Liver (tissue), 9 donors: ENCODE data around the gene MAPKAPK2. TPM values are rescaled to one million over a fixed set of nuclear protein-coding genes. Genes with fewer than 3 reads are reported as not detected.
A peak's percentile ranks its signal among the peaks of the same experiment; 100 is the strongest.

Source experiments
- DNase-seq: peaks from one replicate; pipeline ENCODE4 v3.0.0-alpha.2; 2017; ENCODE audit warnings: low spot score
- H3K27ac ChIP-seq, 2 donors: one replicate each; pipeline ENCODE4 v1.7.0; 2013; ENCODE audit warnings: inconsistent platforms in 2 of 2, low read length in 2 of 2, control low read depth in 1 of 2, low read depth in 1 of 2, mild to moderate bottlenecking in 1 of 2
- H3K27me3 ChIP-seq, 4 donors: one replicate each; pipeline versions ENCODE4 v1.6.1 to v1.7.0; 2013; ENCODE audit warnings: low read length in 3 of 4, inconsistent platforms in 1 of 4, mild to moderate bottlenecking in 1 of 4, moderate library complexity in 1 of 4; ENCODE audit not compliant: control insufficient read depth in 4 of 4, insufficient read depth in 4 of 4
- H3K36me3 ChIP-seq, 4 donors: one replicate each; pipeline versions ENCODE4 v1.6.1 to v1.7.0; 2013; ENCODE audit warnings: low read length in 3 of 4, mild to moderate bottlenecking in 3 of 4, low read depth in 1 of 4, moderate library complexity in 1 of 4; ENCODE audit not compliant: control insufficient read depth in 4 of 4, insufficient read depth in 3 of 4
- H3K4me1 ChIP-seq, 4 donors: one replicate each; pipeline versions ENCODE4 v1.6.1 to v1.7.0; 2013; ENCODE audit warnings: low read length in 3 of 4, mild to moderate bottlenecking in 3 of 4, moderate library complexity in 1 of 4; ENCODE audit not compliant: control insufficient read depth in 4 of 4, insufficient read depth in 4 of 4
- H3K4me3 ChIP-seq, 3 donors: one replicate each; pipeline versions ENCODE4 v1.6.1 to v1.7.0; 2013; ENCODE audit warnings: low read length in 3 of 3, control low read depth in 1 of 3, low read depth in 1 of 3, mild to moderate bottlenecking in 1 of 3
- H3K9ac ChIP-seq, 2 donors: one replicate each; pipeline ENCODE4 v1.7.0; 2013; ENCODE audit warnings: low read length in 2 of 2, mild to moderate bottlenecking in 2 of 2, moderate library complexity in 2 of 2, control low read depth in 1 of 2, low read depth in 1 of 2
- H3K9me3 ChIP-seq, 4 donors: one replicate each; pipeline versions ENCODE4 v1.6.1 to v1.7.0; 2013; ENCODE audit warnings: low read length in 3 of 4; ENCODE audit not compliant: control insufficient read depth in 4 of 4
- GABPA ChIP-seq, 2 donors: IDR thresholded peaks in 1 of 2; conservative IDR thresholded peaks in 1 of 2; 2 replicates each; pipeline ENCODE4 v1.6.1; 2016; ENCODE audit warnings: antibody characterized with exemption in 2 of 2, mild to moderate bottlenecking in 1 of 2, moderate library complexity in 1 of 2
- HNF4A ChIP-seq, 2 donors: conservative IDR thresholded peaks; 2 replicates each; pipeline ENCODE4 v1.6.1; 2016; ENCODE audit warnings: antibody characterized with exemption in 2 of 2, mild to moderate bottlenecking in 2 of 2
- HNF4G ChIP-seq: IDR thresholded peaks from 2 replicates; pipeline ENCODE4 v1.6.1; 2016; ENCODE audit warnings: antibody characterized with exemption
- JUND ChIP-seq, 2 donors: IDR thresholded peaks; 2 replicates each; pipeline ENCODE4 v1.6.1; 2016; ENCODE audit warnings: antibody characterized with exemption in 2 of 2
- NR2F2 ChIP-seq: IDR thresholded peaks from 2 replicates; pipeline ENCODE4 v1.6.1; 2016; ENCODE audit warnings: antibody characterized with exemption
- RAD21 ChIP-seq, 2 donors: IDR thresholded peaks; 2 replicates each; pipeline ENCODE4 v1.6.1; 2016; ENCODE audit warnings: antibody characterized with exemption in 2 of 2, mild to moderate bottlenecking in 2 of 2
- RXRA ChIP-seq, 2 donors: IDR thresholded peaks; 2 replicates each; pipeline ENCODE4 v1.6.1; 2017 to 2018; ENCODE audit warnings: antibody characterized with exemption in 2 of 2, mild to moderate bottlenecking in 1 of 2
- SP1 ChIP-seq: IDR thresholded peaks from 2 replicates; pipeline ENCODE4 v1.6.1; 2018; ENCODE audit warnings: antibody characterized with exemption, mild to moderate bottlenecking
- TAF1 ChIP-seq: conservative IDR thresholded peaks from 2 replicates; pipeline ENCODE4 v1.6.1; 2016; ENCODE audit warnings: antibody characterized with exemption, mild to moderate bottlenecking
- YY1 ChIP-seq: IDR thresholded peaks from 2 replicates; pipeline ENCODE4 v1.6.1; 2016; ENCODE audit warnings: antibody characterized with exemption, mild to moderate bottlenecking
- WGBS: extraction: QIAGEN DNeasy Blood & Tissue Kit; methylation state at CpG from one replicate; pipeline ENCODE4 v1.1.7; 2013; 5-methylcytosine and 5-hydroxymethylcytosine counted together
- polyA plus RNA-seq, 2 donors: library from polyadenylated mRNA; stranded (reverse) in 1 of 2; unstranded in 1 of 2; fragments of 200-250 nt in 1 of 2; fragments of >200 nt in 1 of 2; fragmentation: Nextera tagmentation in 1 of 2; extraction: Ambion mirVana in 1 of 2; gene quantifications; one replicate each; pipeline versions ENCODE4 v1.2.1 to v1.2.3, GENCODE V29; 2013 to 2015
- total RNA-seq, 2 donors: library from RNA; depleted of rRNA; stranded (reverse); fragments of >200 nt; gene quantifications; one replicate each; pipeline ENCODE4 v1.2.3, GENCODE V29; 2014
- TF ChIP-seq, protein P1 (sequence below): IDR thresholded peaks from 2 replicates; pipeline ENCODE4 v1.6.1; 2016; ENCODE audit warnings: antibody characterized with exemption
- TF ChIP-seq, protein P2 (sequence below): IDR thresholded peaks from 2 replicates; pipeline ENCODE4 v1.6.1; 2016; ENCODE audit warnings: antibody characterized with exemption, mild to moderate bottlenecking
- TF ChIP-seq, protein P3 (sequence below): fragments of 150-350 bp; IDR thresholded peaks from 2 replicates; pipeline ENCODE4 v1.5.1; 2017; ENCODE audit warnings: improper control_type of control experiment, low read depth, low read length; ENCODE audit not compliant: missing input control
- TF ChIP-seq, protein P4 (sequence below): IDR thresholded peaks from 2 replicates; pipeline ENCODE4 v1.6.1; 2016; ENCODE audit warnings: antibody characterized with exemption
- donor health status: healthy.
- donor health status: healthy.
- donor health status: healthy.
- donor health status: healthy.
- donor health status: healthy.

MAPKAPK2 gene
- total and polyA plus RNA-seq, 4 donors = 7.5 to 24.5 (median 14.7) TPM

DNA sequence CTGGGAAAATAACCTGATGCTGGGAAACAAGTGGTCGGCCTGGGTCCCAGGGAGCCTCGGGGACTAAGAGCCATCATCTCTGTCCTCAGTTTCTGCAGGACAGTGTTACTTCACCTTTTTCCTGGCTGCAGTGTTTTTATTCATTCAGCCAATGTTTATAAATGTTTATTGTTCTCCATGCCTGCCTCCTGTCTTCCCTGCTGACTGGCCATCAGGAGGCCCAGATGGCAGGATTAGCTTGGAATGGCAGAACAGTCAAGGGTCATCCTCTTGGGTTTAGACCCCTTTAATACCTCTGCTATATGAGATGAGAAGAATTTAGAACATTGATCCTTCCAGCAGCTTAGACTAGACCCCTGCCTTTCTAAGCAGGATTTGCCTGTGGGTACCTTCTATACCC is 13.3 kb downstream of the MAPKAPK2 start:
- no peak overlapping the region for H3K27ac ChIP-seq
- WGBS = 96% methylated on average over 2 of the region's 2 CpGs

DNA sequence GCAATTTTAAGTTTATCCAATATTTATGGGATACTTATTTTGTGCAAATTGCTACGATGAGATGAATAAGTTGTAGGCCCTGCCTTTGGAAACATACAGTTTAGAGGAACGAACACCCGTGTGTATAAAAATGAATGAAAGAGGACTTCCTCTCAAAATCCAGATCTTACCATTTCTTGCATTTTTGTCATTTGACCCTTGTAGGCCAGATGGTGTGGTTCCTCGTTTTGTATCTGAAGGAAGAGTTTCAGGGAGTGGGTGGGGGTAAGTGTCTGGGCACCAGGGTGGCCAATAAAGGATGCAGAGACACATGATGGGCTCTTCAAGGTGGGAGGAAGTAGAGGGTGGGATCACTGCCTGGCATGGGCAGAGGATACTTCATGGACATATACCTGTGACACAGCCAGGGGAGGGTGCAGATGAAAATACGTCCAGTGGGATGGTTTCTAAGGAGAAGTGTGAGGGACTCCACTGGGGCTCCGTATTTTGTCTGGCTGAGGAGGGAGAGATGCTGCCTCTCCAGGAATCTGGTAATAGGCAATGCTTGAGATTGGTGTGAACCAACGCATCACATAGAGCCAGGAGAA is 14.4 kb downstream of the MAPKAPK2 start:
- Histone ChIP-seq H3K9me3 (no peaks in the 10 kb centered on the region), H3K9ac (no peak overlapping the region), H3K27me3 (no peaks in the 10 kb centered on the region), H3K36me3 (peaks cover 0 to 3% (median 0%) of the 10 kb centered on the region in 4 donors), H3K4me3 (no peak overlapping the region), H3K27ac (peak overlapping the region; percentile 78 to 91), H3K4me1 (peaks cover 21 to 51% (median 30%) of the 10 kb centered on the region in 4 donors)
- WGBS = 88% methylated on average over 7 of the region's 7 CpGs
- TF ChIP-seq, protein P1, sequence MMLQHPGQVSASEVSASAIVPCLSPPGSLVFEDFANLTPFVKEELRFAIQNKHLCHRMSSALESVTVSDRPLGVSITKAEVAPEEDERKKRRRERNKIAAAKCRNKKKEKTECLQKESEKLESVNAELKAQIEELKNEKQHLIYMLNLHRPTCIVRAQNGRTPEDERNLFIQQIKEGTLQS = no peak
- TF ChIP-seq NR2F2 (no peak), SP1 (no peak), RXRA (IDR thresholded peaks at IDR 0.05) (no peak)
- DNase-seq = no peak

More for the DNA sequence above, 13.3 kb downstream of the MAPKAPK2 start:
- peaks cover 0 to 3% (median 0%) of the 10 kb centered on the region in 4 donors for H3K36me3 ChIP-seq
- no peaks in the 10 kb centered on the region for H3K27me3 ChIP-seq
- peaks cover 29 to 62% (median 41%) of the 10 kb centered on the region in 4 donors for H3K4me1 ChIP-seq
- no peak overlapping the region for H3K4me3 ChIP-seq
- no peak overlapping the region for H3K9ac ChIP-seq
- TF ChIP-seq NR2F2 (no peak), JUND (IDR thresholded peaks at IDR 0.05) (no peak), GABPA (IDR thresholded peaks at IDR 0.05 in 1 of 2, conservative IDR thresholded peaks at IDR 0.05 in 1 of 2) (no peak), TAF1 (no peak), YY1 (no peak), RXRA (IDR thresholded peaks at IDR 0.05) (no peak), HNF4G (no peak), HNF4A (conservative IDR thresholded peaks at IDR 0.05) (no peak), RAD21 (IDR thresholded peaks at IDR 0.05) (no peak)
- TF ChIP-seq, protein P2, sequence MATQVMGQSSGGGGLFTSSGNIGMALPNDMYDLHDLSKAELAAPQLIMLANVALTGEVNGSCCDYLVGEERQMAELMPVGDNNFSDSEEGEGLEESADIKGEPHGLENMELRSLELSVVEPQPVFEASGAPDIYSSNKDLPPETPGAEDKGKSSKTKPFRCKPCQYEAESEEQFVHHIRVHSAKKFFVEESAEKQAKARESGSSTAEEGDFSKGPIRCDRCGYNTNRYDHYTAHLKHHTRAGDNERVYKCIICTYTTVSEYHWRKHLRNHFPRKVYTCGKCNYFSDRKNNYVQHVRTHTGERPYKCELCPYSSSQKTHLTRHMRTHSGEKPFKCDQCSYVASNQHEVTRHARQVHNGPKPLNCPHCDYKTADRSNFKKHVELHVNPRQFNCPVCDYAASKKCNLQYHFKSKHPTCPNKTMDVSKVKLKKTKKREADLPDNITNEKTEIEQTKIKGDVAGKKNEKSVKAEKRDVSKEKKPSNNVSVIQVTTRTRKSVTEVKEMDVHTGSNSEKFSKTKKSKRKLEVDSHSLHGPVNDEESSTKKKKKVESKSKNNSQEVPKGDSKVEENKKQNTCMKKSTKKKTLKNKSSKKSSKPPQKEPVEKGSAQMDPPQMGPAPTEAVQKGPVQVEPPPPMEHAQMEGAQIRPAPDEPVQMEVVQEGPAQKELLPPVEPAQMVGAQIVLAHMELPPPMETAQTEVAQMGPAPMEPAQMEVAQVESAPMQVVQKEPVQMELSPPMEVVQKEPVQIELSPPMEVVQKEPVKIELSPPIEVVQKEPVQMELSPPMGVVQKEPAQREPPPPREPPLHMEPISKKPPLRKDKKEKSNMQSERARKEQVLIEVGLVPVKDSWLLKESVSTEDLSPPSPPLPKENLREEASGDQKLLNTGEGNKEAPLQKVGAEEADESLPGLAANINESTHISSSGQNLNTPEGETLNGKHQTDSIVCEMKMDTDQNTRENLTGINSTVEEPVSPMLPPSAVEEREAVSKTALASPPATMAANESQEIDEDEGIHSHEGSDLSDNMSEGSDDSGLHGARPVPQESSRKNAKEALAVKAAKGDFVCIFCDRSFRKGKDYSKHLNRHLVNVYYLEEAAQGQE = no peak
- TF ChIP-seq, protein P3, sequence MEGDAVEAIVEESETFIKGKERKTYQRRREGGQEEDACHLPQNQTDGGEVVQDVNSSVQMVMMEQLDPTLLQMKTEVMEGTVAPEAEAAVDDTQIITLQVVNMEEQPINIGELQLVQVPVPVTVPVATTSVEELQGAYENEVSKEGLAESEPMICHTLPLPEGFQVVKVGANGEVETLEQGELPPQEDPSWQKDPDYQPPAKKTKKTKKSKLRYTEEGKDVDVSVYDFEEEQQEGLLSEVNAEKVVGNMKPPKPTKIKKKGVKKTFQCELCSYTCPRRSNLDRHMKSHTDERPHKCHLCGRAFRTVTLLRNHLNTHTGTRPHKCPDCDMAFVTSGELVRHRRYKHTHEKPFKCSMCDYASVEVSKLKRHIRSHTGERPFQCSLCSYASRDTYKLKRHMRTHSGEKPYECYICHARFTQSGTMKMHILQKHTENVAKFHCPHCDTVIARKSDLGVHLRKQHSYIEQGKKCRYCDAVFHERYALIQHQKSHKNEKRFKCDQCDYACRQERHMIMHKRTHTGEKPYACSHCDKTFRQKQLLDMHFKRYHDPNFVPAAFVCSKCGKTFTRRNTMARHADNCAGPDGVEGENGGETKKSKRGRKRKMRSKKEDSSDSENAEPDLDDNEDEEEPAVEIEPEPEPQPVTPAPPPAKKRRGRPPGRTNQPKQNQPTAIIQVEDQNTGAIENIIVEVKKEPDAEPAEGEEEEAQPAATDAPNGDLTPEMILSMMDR = no peak
- TF ChIP-seq, protein P4, sequence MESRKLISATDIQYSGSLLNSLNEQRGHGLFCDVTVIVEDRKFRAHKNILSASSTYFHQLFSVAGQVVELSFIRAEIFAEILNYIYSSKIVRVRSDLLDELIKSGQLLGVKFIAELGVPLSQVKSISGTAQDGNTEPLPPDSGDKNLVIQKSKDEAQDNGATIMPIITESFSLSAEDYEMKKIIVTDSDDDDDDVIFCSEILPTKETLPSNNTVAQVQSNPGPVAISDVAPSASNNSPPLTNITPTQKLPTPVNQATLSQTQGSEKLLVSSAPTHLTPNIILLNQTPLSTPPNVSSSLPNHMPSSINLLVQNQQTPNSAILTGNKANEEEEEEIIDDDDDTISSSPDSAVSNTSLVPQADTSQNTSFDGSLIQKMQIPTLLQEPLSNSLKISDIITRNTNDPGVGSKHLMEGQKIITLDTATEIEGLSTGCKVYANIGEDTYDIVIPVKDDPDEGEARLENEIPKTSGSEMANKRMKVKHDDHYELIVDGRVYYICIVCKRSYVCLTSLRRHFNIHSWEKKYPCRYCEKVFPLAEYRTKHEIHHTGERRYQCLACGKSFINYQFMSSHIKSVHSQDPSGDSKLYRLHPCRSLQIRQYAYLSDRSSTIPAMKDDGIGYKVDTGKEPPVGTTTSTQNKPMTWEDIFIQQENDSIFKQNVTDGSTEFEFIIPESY = no peak
- TF ChIP-seq, protein P1 = no peak
- no peak for DNase-seq
- H3K9me3 ChIP-seq = no peaks in the 10 kb centered on the region
